Osteocyte (in vitro differentiated cells): ENCODE measurements around the gene ARHGAP31. TPM values are rescaled to one million over a fixed set of nuclear protein-coding genes. Genes with fewer than 3 reads are reported as not detected.
"Not testable (repeated sequence)": the region's sequence is repeated elsewhere in the genome, so short reads cannot be mapped to it uniquely, and the experiment has no call there.

ENCODE experiments used
- DNase-seq: peaks from one replicate; pipeline ENCODE4 v3.0.0; 2021; ENCODE audit warnings: mixed read lengths; ENCODE audit not compliant: unreplicated experiment; ENCODE audit errors: extremely low spot score
- H3K27ac Mint-ChIP-seq: one replicate; pipeline ENCODE4 v1.8.0; 2021; ENCODE audit warnings: mild to moderate bottlenecking, mixed read lengths; ENCODE audit not compliant: unreplicated experiment
- H3K27me3 Mint-ChIP-seq: one replicate; pipeline ENCODE4 v1.8.0; 2021; ENCODE audit warnings: mixed read lengths; ENCODE audit not compliant: unreplicated experiment
- H3K36me3 Mint-ChIP-seq: one replicate; pipeline ENCODE4 v1.8.0; 2021; ENCODE audit warnings: mixed read lengths; ENCODE audit not compliant: unreplicated experiment
- H3K4me1 Mint-ChIP-seq: one replicate; pipeline ENCODE4 v1.8.0; 2021; ENCODE audit warnings: mixed read lengths; ENCODE audit not compliant: unreplicated experiment
- H3K4me3 Mint-ChIP-seq: one replicate; pipeline ENCODE4 v1.8.0; 2021; ENCODE audit warnings: mild to moderate bottlenecking, moderate library complexity, mixed read lengths; ENCODE audit not compliant: unreplicated experiment
- H3K9me3 Mint-ChIP-seq: one replicate; pipeline ENCODE4 v1.8.0; 2021; ENCODE audit warnings: mixed read lengths; ENCODE audit not compliant: unreplicated experiment
- CTCF ChIP-seq: fragments of 200-600 bp; sonication (generic); IDR thresholded peaks from 2 replicates; pipeline ENCODE4 v1.5.0; 2021; ENCODE audit warnings: antibody characterized with exemption, mild to moderate bottlenecking, moderate library complexity
- total RNA-seq: library from RNA; stranded (reverse); gene quantifications from 2 replicates; pipeline ENCODE4 v1.2.1, GENCODE V29; 2021

Gene ARHGAP31
- total RNA-seq, 1 donor from 2014 or later = 49.7 TPM

- H3K36me3 Mint-ChIP-seq = no peaks in the 10 kb centered on the region
Measured at GRCh38 chr3:119258915-119259314, 35.3 kb upstream of the ARHGAP31 start.

DNA sequence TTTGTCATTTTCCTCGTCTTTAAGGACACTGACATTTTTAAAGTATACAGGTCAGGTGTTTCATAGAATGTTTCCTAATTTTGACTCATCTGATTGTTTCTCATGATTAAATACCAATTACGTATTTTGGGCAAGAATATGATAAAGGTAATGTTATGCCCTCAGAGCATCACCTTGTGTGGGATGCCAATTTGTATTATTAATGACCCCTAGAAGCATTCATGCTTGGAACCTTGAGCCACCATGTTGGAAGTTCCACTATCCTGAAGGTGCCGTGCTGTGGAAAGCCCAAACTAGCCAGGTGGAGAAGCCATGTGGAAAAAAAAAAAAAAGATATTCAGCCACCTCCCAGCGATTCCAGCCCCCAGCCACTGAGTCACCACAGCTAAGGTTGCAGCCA lies 34.4 kb upstream of the ARHGAP31 start:
- no peaks in the 10 kb centered on the region for H3K4me1 Mint-ChIP-seq
- H3K27me3 Mint-ChIP-seq = peaks cover 25% of the 10 kb centered on the region
- TF ChIP-seq CTCF = no peak
- DNase-seq = no peak
- H3K27ac Mint-ChIP-seq = no peak overlapping the region
- no peak overlapping the region for H3K4me3 Mint-ChIP-seq
- H3K9me3 Mint-ChIP-seq = no peaks in the 10 kb centered on the region
- no peaks in the 10 kb centered on the region for H3K36me3 Mint-ChIP-seq

More at GRCh38 chr3:119258915-119259314, 35.3 kb upstream of the ARHGAP31 start:
- TF ChIP-seq CTCF = no peak
- Mint-ChIP-seq H3K9me3 (no peaks in the 10 kb centered on the region), H3K4me1 (no peaks in the 10 kb centered on the region), H3K27ac (no peak overlapping the region), H3K27me3 (peaks cover 19% of the 10 kb centered on the region), H3K4me3 (no peak overlapping the region)
- DNase-seq = no peak

- no peak for DNase-seq
Measured at GRCh38 chr3:119261055-119261454, 33.1 kb upstream of the ARHGAP31 start.

GRCh38 chr3:119270212-119270611 lies 24.0 kb upstream of the ARHGAP31 start:
- H3K4me3 Mint-ChIP-seq, DNase-seq, H3K36me3 Mint-ChIP-seq: not testable (repeated sequence)

More at GRCh38 chr3:119261055-119261454, 33.1 kb upstream of the ARHGAP31 start:
- Mint-ChIP-seq H3K36me3 (no peaks in the 10 kb centered on the region), H3K27ac (no peak overlapping the region), H3K27me3 (peaks cover 28% of the 10 kb centered on the region), H3K4me3 (no peak overlapping the region), H3K4me1 (no peaks in the 10 kb centered on the region), H3K9me3 (no peaks in the 10 kb centered on the region)
- no peak for TF ChIP-seq CTCF

DNA sequence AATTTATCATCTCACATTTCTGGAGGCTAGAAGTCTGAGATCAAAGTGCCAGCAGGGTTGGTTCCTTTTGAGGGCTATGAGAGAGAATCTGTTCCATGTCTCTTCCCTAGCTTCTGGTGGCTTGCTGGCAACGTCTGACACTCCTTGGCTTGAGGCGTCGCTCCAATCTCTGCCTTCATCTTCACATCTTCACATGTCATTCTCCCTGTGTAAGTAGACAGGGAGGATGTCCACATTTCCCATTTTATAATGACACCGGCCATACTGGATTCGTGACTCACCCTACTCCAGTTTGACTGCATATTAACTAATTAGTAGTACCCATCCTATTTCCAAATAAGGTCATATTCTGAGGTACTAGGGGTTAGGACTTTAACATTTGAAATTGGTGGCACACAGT lies 17.5 kb upstream of the ARHGAP31 start:
- Mint-ChIP-seq H3K27me3 (peaks cover 8% of the 10 kb centered on the region), H3K4me3 (no peak overlapping the region), H3K36me3 (no peaks in the 10 kb centered on the region), H3K9me3 (peaks cover 8% of the 10 kb centered on the region), H3K27ac (no peak overlapping the region), H3K4me1 (peaks cover 11% of the 10 kb centered on the region)
- no peak for DNase-seq
- TF ChIP-seq CTCF = no peak

More at GRCh38 chr3:119270212-119270611, 24.0 kb upstream of the ARHGAP31 start:
- H3K27ac Mint-ChIP-seq, H3K4me1 Mint-ChIP-seq: not testable (repeated sequence)
- Mint-ChIP-seq H3K27me3 (peaks cover 51% of the 10 kb centered on the region), H3K9me3 (peaks cover 22% of the 10 kb centered on the region)

DNA sequence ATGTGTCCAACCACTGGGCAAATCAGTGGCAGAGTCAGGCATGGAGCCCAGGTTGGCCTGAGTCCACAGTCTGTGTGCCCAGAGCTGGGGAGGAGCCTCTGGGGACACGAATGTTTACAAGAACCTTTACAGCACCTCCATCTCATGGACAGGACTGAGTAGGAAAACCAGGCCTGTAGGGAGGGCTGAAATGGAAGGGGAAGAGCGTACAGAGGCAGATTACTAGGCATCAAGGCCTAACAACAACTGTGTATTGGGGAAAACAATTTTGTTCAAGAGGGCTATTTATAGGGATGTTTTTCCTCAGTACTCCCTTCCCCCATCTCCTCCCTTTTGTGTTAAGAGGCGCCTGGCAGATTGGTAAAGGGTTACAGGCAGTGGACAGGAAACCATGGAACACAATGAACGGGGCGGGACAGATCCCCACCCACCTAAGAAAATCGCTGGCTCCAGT lies 15.1 kb upstream of the ARHGAP31 start:
- no peak overlapping the region for H3K4me3 Mint-ChIP-seq
- H3K4me1 Mint-ChIP-seq = peaks cover 8% of the 10 kb centered on the region
- DNase-seq = no peak
- peaks cover 3% of the 10 kb centered on the region for H3K36me3 Mint-ChIP-seq
- peaks cover 3% of the 10 kb centered on the region for H3K27me3 Mint-ChIP-seq
- no peak overlapping the region for H3K27ac Mint-ChIP-seq
- no peak for TF ChIP-seq CTCF
- H3K9me3 Mint-ChIP-seq = peaks cover 19% of the 10 kb centered on the region
